Activated CD8-positive, alpha-beta memory T cell treated with anti-CD3 and anti-CD28 coated beads, Interleukin-2, amount 50 U/mL, for 1 hour (primary cell): ENCODE results near the gene MYO1G.
A peak's percentile ranks its signal among the peaks of the same experiment; 100 is the strongest.
"Not testable (repeated sequence)": the region's sequence is repeated elsewhere in the genome, so short reads cannot be mapped to it uniquely, and the experiment has no call there.

Source experiments
- DNase-seq: peaks from one replicate; pipeline ENCODE4 v3.0.0-alpha.2; 2020; ENCODE audit errors: extremely low read depth

Gene MYO1G

GRCh38 chr7:44943631-44944030 lies 35.2 kb downstream of the MYO1G start:
- DNase-seq: no peak

GRCh38 chr7:44937426-44937825 lies 41.4 kb downstream of the MYO1G start:
- DNase-seq: no peak

DNA sequence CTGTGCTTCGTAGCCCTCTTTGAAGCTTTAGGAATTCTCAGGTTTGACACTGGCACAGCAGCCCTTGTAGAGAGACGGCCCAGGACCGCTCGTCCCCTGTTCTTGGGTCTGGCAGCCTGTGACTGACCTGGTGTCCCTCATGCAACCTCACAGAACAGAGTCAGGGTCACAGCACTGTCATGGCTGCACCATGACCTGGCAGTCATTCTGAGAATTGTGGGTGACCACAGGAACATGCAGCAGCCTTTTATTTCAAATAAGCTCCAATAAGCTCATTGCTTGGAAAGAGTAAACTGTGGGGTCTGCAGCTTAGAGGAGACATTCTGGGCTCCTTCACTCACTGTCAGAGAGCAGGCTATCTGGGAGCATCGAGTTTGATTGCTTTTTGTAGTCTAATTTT lies 42.5 kb downstream of the MYO1G start:
- DNase-seq: no peak

GRCh38 chr7:44935583-44935982 lies 43.2 kb downstream of the MYO1G start:
- no peak for DNase-seq

GRCh38 chr7:44935016-44935415 lies 43.8 kb downstream of the MYO1G start:
- DNase-seq: no peak

DNA sequence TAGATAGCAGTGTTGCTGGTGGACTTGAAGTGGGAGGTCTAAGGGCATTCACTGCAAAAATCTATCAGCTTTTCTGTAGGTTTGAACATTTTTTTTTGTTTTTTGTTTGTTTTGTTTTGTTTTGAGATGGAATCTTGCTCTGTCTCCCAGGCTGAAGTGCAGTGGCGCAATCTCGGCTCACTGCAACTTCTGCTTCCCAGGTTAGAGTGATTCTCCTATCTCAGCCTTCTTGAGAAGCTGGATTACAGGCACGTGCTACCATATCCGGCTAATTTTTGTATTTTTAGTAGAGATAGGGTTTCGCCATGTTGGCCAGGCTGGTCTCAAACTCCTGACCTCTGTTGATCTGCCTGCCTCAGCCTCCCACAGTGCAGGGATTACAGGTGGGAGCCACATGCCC lies 44.3 kb downstream of the MYO1G start:
- not testable (repeated sequence) for DNase-seq

DNA sequence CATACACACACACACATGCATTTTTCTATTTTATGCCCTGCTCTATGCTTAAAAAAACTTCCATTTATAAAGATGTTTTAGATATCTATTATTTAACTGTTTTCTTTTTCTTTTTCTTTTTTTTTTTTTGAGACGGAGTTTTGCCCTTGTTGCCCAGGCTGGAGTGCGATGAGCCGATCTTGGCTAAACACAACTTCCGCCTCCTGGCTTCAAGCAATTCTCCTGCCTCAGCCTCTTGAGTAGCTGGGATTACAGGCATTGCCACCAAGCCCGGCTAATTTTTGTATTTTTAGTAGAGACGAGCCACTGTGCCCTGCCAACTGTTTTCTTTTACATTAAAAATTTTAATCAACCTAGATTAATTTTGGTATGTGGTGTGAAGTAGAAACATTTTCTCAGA lies 47.9 kb downstream of the MYO1G start:
- DNase-seq: no peak

DNA sequence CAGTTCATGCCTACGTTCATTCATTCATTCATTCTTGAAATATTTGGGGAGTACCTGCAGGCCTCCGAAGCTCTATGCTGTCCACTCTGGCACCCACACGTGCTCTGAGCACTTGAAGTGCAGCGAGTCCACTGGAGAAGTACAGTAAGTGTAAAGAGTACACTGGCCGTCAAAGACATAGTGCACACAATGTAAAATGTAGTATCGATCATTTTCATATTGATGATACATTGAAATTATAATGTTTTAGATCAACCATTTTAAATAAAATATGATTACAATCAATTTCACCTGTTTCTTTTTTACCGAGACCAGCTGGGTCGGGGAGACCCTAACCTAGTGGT lies 56.5 kb downstream of the MYO1G start:
- DNase-seq: no peak

GRCh38 chr7:44921607-44922350 lies 57.0 kb downstream of the MYO1G start:
- peak; percentile 88 for DNase-seq

GRCh38 chr7:44920119-44920518 lies 58.7 kb downstream of the MYO1G start:
- DNase-seq: no peak

DNA sequence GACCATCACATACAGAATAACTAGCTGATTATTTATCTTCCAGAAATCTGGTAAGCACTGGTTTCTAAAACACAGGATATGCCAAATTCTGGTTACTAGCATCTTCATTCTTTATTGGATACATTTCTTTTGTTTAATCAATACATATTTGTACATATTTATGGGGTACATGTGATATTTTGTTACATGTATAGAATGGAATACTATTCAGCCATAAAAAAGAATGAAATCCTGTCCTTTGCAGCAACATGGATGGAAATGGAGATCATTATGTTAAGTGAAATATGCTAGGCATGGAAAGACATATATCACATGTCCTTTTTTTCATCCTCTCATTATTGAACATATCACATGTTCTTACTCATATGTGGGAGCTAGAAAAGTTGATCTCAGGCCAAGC lies 60.8 kb downstream of the MYO1G start:
- no peak for DNase-seq

- no peak for DNase-seq
These were observed 61.4 kb downstream of the MYO1G start for GRCh38 chr7:44917465-44917864.

DNA sequence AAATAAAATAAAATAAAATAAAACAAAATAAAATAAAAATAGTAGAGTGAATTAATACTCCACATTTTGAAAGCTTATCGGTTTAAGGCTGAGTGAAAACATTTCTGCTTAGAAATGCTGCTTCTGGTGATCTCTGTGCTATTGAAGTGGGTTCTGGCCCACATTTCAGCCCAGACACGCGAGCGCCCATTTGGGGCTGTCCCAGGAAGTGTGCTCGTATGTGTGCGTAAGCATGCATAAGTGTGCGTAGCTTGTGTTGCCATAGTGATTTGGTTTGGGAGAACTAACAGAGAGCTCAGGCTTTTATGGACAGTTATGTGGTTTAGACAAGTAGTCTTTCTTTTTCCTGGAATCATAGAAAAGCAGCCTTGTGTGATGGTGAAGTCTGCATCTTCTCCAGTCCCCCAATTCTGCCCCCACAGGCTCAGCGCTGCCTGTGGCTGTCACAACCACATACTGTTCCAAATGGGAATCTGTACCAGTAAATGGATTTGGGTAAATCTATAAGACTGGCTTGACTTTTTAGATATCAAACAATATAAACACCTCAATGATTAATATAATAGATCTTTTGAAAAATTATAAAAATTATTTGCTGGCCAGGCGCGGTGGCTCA lies 63.7 kb downstream of the MYO1G start:
- DNase-seq: peak; percentile 67

DNA sequence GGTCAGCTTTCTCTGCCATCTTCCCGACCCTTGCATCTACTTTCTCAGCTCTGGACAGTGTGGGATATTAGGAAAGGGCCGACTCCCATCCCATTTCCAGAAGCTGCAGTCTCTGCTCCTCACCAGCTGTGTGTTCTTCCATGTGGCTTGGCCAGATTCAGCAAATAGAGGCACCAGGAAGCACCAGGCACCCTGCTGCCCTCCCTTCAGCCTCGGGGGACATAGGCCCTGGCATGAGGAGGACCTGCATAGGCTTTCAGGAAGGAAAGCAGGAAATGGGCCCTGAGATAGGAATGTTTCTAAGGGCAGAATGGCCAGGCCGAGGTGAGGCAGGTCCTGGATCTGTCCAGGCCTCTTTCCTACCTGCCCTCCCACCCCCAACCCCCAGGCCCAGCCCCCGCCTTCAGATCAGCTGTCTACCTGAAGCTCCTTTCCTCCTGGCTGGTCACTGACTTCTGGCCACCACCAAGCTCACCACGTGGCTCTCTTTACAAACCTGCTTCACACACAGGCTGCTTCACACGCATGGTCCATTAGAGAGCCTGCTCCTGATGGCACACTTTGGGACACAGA lies 66.0 kb downstream of the MYO1G start:
- no peak for DNase-seq
